HCT116 (cell line): ENCODE measurements around the gene UTP20. TPM values are rescaled to one million over a fixed set of nuclear protein-coding genes. Genes with fewer than 3 reads are reported as not detected.

Experiments used
- ATAC-seq: fragments of 200-7000 bp; cut with Tn5 transposase; 2 replicates; pipeline ENCODE4 v1.9.1; 2020; ENCODE audit warnings: mild to moderate bottlenecking, moderate library complexity
- BruUV-seq: library from RNA; stranded (reverse); fragments of 400-500 nt; replicated peaks from 2 replicates; lab custom pipeline; 2021; lab: Mats Ljungman, UMichigan
- CTCF ChIA-PET: fragments of 300-600 bp; sonication (Branson Sonifier 250); formaldehyde crosslinking; loops from one replicate; lab custom pipeline; 2021; ENCODE audit warnings: antibody characterized with exemption; lab: Charles Lee
- POLR2A ChIA-PET: fragments of 300-600, 350-600 bp; sonication (Branson Sonifier 250); formaldehyde crosslinking; loops from one replicate; lab custom pipeline; 2021; ENCODE audit warnings: antibody characterized with exemption; lab: Charles Lee
- RAD21 ChIA-PET, 2 experiments: fragments of 300-600 bp; sonication (Branson Sonifier 250); formaldehyde crosslinking; loops; one replicate each; lab custom pipeline; 2023; ENCODE audit warnings: low total read pairs in 2 of 2; ENCODE audit not compliant: uncharacterized antibody in 2 of 2, unreplicated experiment in 2 of 2, low non-redundant PET in 1 of 2; lab: Charles Lee
- DNase-seq: peaks from one replicate; pipeline ENCODE4 v3.0.0-alpha.2; 2010; ENCODE audit warnings: low read depth, low spot score
- H2AFZ ChIP-seq: fragments of 200-600 bp; shearing (Covaris generic), sonication (generic); 2 replicates; pipeline ENCODE4 v1.6.1; 2017; ENCODE audit warnings: low read depth, mixed run types, mixed read lengths, antibody characterized with exemption, low read length; ENCODE audit not compliant: poor library complexity, severe bottlenecking
- H3K27ac ChIP-seq: 2 replicates; pipeline ENCODE4 v1.5.1; 2012; ENCODE audit warnings: low read depth, low read length
- H3K27me3 ChIP-seq: fragments of 200-600 bp; sonication (generic); 2 replicates; pipeline ENCODE4 v1.6.1; 2016; ENCODE audit warnings: mixed run types, low read length, mixed read lengths; ENCODE audit not compliant: insufficient read depth
- H3K36me3 ChIP-seq, 2 experiments: fragments of 200-500 bp in 1 of 2; fragments of 200-600 bp in 1 of 2; sonication (Bioruptor generic) in 1 of 2; sonication (generic) in 1 of 2; 2 replicates each; pipeline versions ENCODE4 v1.5.1 to v1.6.1; 2014 to 2016; ENCODE audit warnings: low read length in 2 of 2, inconsistent platforms in 1 of 2, mixed read lengths in 1 of 2, mixed run types in 1 of 2; ENCODE audit not compliant: insufficient read depth in 2 of 2, control insufficient read depth in 1 of 2
- H3K4me1 ChIP-seq, 2 experiments: fragments of 200-600 bp in 1 of 2; sonication (generic) in 1 of 2; 2 replicates each; pipeline versions ENCODE4 v1.5.1 to v1.6.1; 2012 to 2017; ENCODE audit warnings: low read length in 2 of 2, inconsistent platforms in 1 of 2, mild to moderate bottlenecking in 1 of 2, mixed read lengths in 1 of 2, mixed run types in 1 of 2, moderate library complexity in 1 of 2; ENCODE audit not compliant: insufficient read depth in 2 of 2, control insufficient read depth in 1 of 2
- H3K4me2 ChIP-seq: fragments of 200-600 bp; sonication (generic); 2 replicates; pipeline ENCODE4 v1.6.1; 2017; ENCODE audit warnings: mixed run types, low read length, mixed read lengths
- H3K4me3 ChIP-seq, 2 experiments: fragments of 200-600 bp in 1 of 2; sonication (generic) in 1 of 2; replicated peaks in 1 of 2; 2 replicates each; pipeline ENCODE4 v1.5.1; 2011 to 2016; ENCODE audit warnings: low read length in 2 of 2, control low read depth in 1 of 2, low read depth in 1 of 2, mild to moderate bottlenecking in 1 of 2, mixed read lengths in 1 of 2, mixed run types in 1 of 2
- H3K79me2 ChIP-seq: fragments of 200-600 bp; sonication (generic); 2 replicates; pipeline ENCODE4 v1.6.1; 2017; ENCODE audit warnings: mild to moderate bottlenecking, mixed run types, low read length, moderate library complexity, mixed read lengths; ENCODE audit not compliant: insufficient read depth
- H3K9ac ChIP-seq: fragments of 200-600 bp; sonication (generic); 2 replicates; pipeline ENCODE4 v1.6.1; 2016; ENCODE audit warnings: low read length, mixed read lengths
- H3K9me2 ChIP-seq: fragments of 200-600 bp; sonication (generic), shearing (Covaris generic); 2 replicates; pipeline ENCODE4 v1.6.1; 2017; ENCODE audit warnings: mixed run types, mild to moderate bottlenecking, moderate library complexity; ENCODE audit not compliant: insufficient read depth
- H3K9me3 ChIP-seq, 2 experiments: fragments of 200-500 bp in 1 of 2; fragments of 200-600 bp in 1 of 2; sonication (Bioruptor generic) in 1 of 2; sonication (generic) in 1 of 2; 2 replicates each; pipeline ENCODE4 v1.6.1; 2014 to 2017; ENCODE audit warnings: low read length in 2 of 2, mixed read lengths in 2 of 2, inconsistent platforms in 1 of 2, low read depth in 1 of 2, mild to moderate bottlenecking in 1 of 2, mixed run types in 1 of 2, moderate library complexity in 1 of 2; ENCODE audit not compliant: control insufficient read depth in 1 of 2, insufficient read depth in 1 of 2
- H4K20me1 ChIP-seq: fragments of 200-600 bp; sonication (generic), shearing (Covaris generic); 2 replicates; pipeline ENCODE4 v1.6.1; 2017; ENCODE audit warnings: mixed run types, mild to moderate bottlenecking, moderate library complexity; ENCODE audit not compliant: insufficient read depth
- ATF3 ChIP-seq: IDR thresholded peaks from 2 replicates; pipeline ENCODE4 v1.6.1; 2012
- CBX3 ChIP-seq: IDR thresholded peaks from 2 replicates; pipeline ENCODE4 v1.6.1; 2012; ENCODE audit warnings: low read depth
- CEBPB ChIP-seq: IDR thresholded peaks from 2 replicates; pipeline ENCODE4 v1.6.1; 2012; ENCODE audit warnings: low read depth
- CTCF ChIP-seq, 3 experiments: fragments of 200-600 bp in 1 of 3; sonication (generic) in 1 of 3; IDR thresholded peaks in 2 of 3; conservative IDR thresholded peaks in 1 of 3; 2 replicates each; pipeline ENCODE4 v1.5.1; 2012 to 2017; ENCODE audit warnings: low read depth in 2 of 3, low read length in 2 of 3, antibody characterized with exemption in 1 of 3, borderline replicate concordance in 1 of 3, control low read depth in 1 of 3, mild to moderate bottlenecking in 1 of 3, mixed read lengths in 1 of 3, mixed run types in 1 of 3, moderate library complexity in 1 of 3; ENCODE audit not compliant: insufficient read depth in 1 of 3
- EGR1 ChIP-seq: IDR thresholded peaks from 2 replicates; pipeline ENCODE4 v1.6.1; 2012; ENCODE audit warnings: low read depth
- ELF1 ChIP-seq: IDR thresholded peaks from 2 replicates; pipeline ENCODE4 v1.6.1; 2012; ENCODE audit warnings: low read depth, borderline replicate concordance
- FOSL1 ChIP-seq: IDR thresholded peaks from 2 replicates; pipeline ENCODE4 v1.6.1; 2012; ENCODE audit warnings: low read depth
- POLR2A ChIP-seq: IDR thresholded peaks from 2 replicates; pipeline ENCODE4 v1.7.0; 2011; ENCODE audit warnings: borderline replicate concordance; ENCODE audit not compliant: insufficient read depth, insufficient read length; ENCODE audit errors: extremely low read depth
- POLR2AphosphoS5 ChIP-seq: IDR thresholded peaks from 2 replicates; pipeline ENCODE4 v1.6.1; 2011; ENCODE audit warnings: mild to moderate bottlenecking, low read depth, low read length, moderate library complexity
- RAD21 ChIP-seq: IDR thresholded peaks from 2 replicates; pipeline ENCODE4 v1.6.1; 2012; ENCODE audit warnings: low read depth, mild to moderate bottlenecking
- REST ChIP-seq: IDR thresholded peaks from 2 replicates; pipeline ENCODE4 v1.6.1; 2012; ENCODE audit warnings: low read depth
- SIN3A ChIP-seq: IDR thresholded peaks from 2 replicates; pipeline ENCODE4 v1.6.1; 2012; ENCODE audit warnings: low read depth
- SP1 ChIP-seq: IDR thresholded peaks from 2 replicates; pipeline ENCODE4 v1.6.1; 2012; ENCODE audit warnings: low read depth
- SRF ChIP-seq: IDR thresholded peaks from 2 replicates; pipeline ENCODE4 v1.6.1; 2012; ENCODE audit warnings: low read depth
- TCF7L2 ChIP-seq: IDR thresholded peaks from 2 replicates; pipeline ENCODE4 v1.7.0; 2011; ENCODE audit warnings: borderline replicate concordance, inconsistent platforms; ENCODE audit not compliant: insufficient read depth, insufficient read length; ENCODE audit errors: extremely low read depth
- ZFX ChIP-seq: fragments of 450-650 bp; IDR thresholded peaks from 2 replicates; pipeline ENCODE4 v1.6.1; 2017
- ZNF274 ChIP-seq: fragments of 200-500 bp; sonication (Bioruptor generic); IDR thresholded peaks from 2 replicates; pipeline ENCODE4 v1.6.1; 2014; ENCODE audit warnings: mild to moderate bottlenecking, low read depth, low read length, inconsistent platforms
- intact Hi-C: fragments of 100-400 bp; cut with micrococcal nuclease; formaldehyde crosslinking; loops from 2 replicates; pipeline ENCODE4 v1.10.0; 2022
- total RNA-seq: library from RNA; stranded (reverse); gene quantifications from one replicate; pipeline ENCODE4 v1.2.1, GENCODE V29; 2021; ENCODE audit not compliant: unreplicated experiment

Gene UTP20
- total RNA-seq, 1 experiment from 2014 or later = 19.3 TPM

- Histone ChIP-seq H3K9me3 (no peaks in the 10 kb centered on the region), H3K27ac (no peak overlapping the region), H4K20me1 (no peaks in the 10 kb centered on the region), H3K27me3 (no peaks in the 10 kb centered on the region), H3K4me3 (no peak overlapping the region), H3K79me2 (no peaks in the 10 kb centered on the region), H2AFZ (no peak overlapping the region), H3K4me2 (no peak overlapping the region), H3K9ac (no peak overlapping the region), H3K4me1 (no peaks in the 10 kb centered on the region), H3K9me2 (no peaks in the 10 kb centered on the region), H3K36me3 (peaks cover 22 to 59% of the 10 kb centered on the region in 2 experiments)
- CTCF ChIA-PET = no interaction called here
- POLR2A ChIA-PET = no interaction called here
- ATAC-seq = no peak
- RAD21 ChIA-PET = no interaction called here
- no peak for DNase-seq
- intact Hi-C loops = loop anchor here (10.0 kb wide), 1 partner anchor 373 kb away; no protein-coding TSS in a partner anchor
- no TSS peak for BruUV-seq
- TF ChIP-seq SIN3A (no peak), CTCF (IDR thresholded peaks at IDR 0.05 in 2 of 3, conservative IDR thresholded peaks at IDR 0.05 in 1 of 3; ENCODE audit: borderline replicate concordance in 1 of 3, insufficient read depth in 1 of 3, low read depth in 2 of 3, low read length in 2 of 3) (no peak), ATF3 (no peak), SP1 (no peak), FOSL1 (no peak), TCF7L2 (no peak), SRF (no peak), ELF1 (no peak)
- TF ChIP-seq, all 23 proteins: peak for 0
Observed at GRCh38 chr12:101327546-101327945, 47.6 kb downstream of the UTP20 start.

GRCh38 chr12:101328917-101329316 lies 49.0 kb downstream of the UTP20 start:
- ChIA-PET CTCF (no interaction called here), POLR2A (no interaction called here), RAD21 (no interaction called here)
- Histone ChIP-seq H3K9me3 (no peaks in the 10 kb centered on the region), H3K4me2 (no peak overlapping the region), H3K36me3 (peaks cover 22 to 59% of the 10 kb centered on the region in 2 experiments), H3K27me3 (no peaks in the 10 kb centered on the region), H3K9me2 (no peaks in the 10 kb centered on the region), H2AFZ (no peak overlapping the region), H3K79me2 (no peaks in the 10 kb centered on the region), H3K4me3 (no peak overlapping the region), H4K20me1 (no peaks in the 10 kb centered on the region), H3K4me1 (no peaks in the 10 kb centered on the region), H3K9ac (no peak overlapping the region), H3K27ac (no peak overlapping the region)
- no peak for DNase-seq
- no TSS peak for BruUV-seq
- intact Hi-C loops = loop anchor here (10.0 kb wide), 1 partner anchor 374 kb away; no protein-coding TSS in a partner anchor
- ATAC-seq = no peak
- TF ChIP-seq POLR2AphosphoS5 (no peak), RAD21 (no peak), ZNF274 (no peak), TCF7L2 (no peak), CBX3 (no peak), POLR2A (no peak), ELF1 (no peak), FOSL1 (no peak), SP1 (no peak), SRF (no peak), CEBPB (no peak), REST (no peak), EGR1 (no peak), ZFX (no peak)
